H1 (cell line): ENCODE measurements around the gene PRKAB2. TPM values are rescaled to one million over a fixed set of nuclear protein-coding genes. Genes with fewer than 3 reads are reported as not detected.

Experiments used
- CTCF ChIA-PET: fragments of 300-600 bp; sonication (Branson Sonifier 250); formaldehyde crosslinking; loops from one replicate; lab custom pipeline; 2021; ENCODE audit not compliant: partially characterized antibody; lab: Charles Lee
- POLR2A ChIA-PET: fragments of 300-600 bp; sonication (Branson Sonifier 250); formaldehyde crosslinking; loops from one replicate; lab custom pipeline; 2021; ENCODE audit warnings: inconsistent platforms; ENCODE audit not compliant: partially characterized antibody; lab: Charles Lee
- DNase-seq, 2 experiments: peaks; one replicate each; pipeline versions ENCODE4 v3.0.0 to v3.0.0-alpha.2; 2010 to 2022; ENCODE audit warnings: low spot score in 2 of 2, low read depth in 1 of 2, mixed read lengths in 1 of 2
- FAIRE-seq: peaks from 2 replicates; lab custom pipeline; 2011; peaks lifted over from hg19 to GRCh38; lab: Jason Lieb, UNC
- H2AFZ ChIP-seq: 2 replicates; pipeline ENCODE4 v1.8.1; 2012; ENCODE audit warnings: low read length, inconsistent platforms
- H2AK5ac ChIP-seq: 2 replicates; pipeline ENCODE4 v1.6.1; 2013; ENCODE audit warnings: low read depth, low read length
- H2BK120ac ChIP-seq: replicated peaks from 2 replicates; pipeline ENCODE3; 2013; ENCODE audit warnings: low read depth, low read length, inconsistent platforms
- H2BK12ac ChIP-seq: 2 replicates; pipeline ENCODE4 v1.6.1; 2013; ENCODE audit warnings: low read depth, low read length
- H2BK15ac ChIP-seq: 2 replicates; pipeline ENCODE4 v1.6.1; 2013; ENCODE audit warnings: low read length
- H2BK20ac ChIP-seq: 2 replicates; pipeline ENCODE4 v1.6.1; 2013; ENCODE audit warnings: low read length
- H2BK5ac ChIP-seq: 2 replicates; pipeline ENCODE4 v1.6.1; 2013; ENCODE audit warnings: low read depth, low read length
- H3K14ac ChIP-seq: 2 replicates; pipeline ENCODE4 v1.6.1; 2013; ENCODE audit warnings: inconsistent platforms; ENCODE audit not compliant: insufficient read length
- H3K18ac ChIP-seq: 2 replicates; pipeline ENCODE4 v1.6.1; 2013; ENCODE audit warnings: low read length; ENCODE audit errors: extremely low read depth
- H3K23ac ChIP-seq: 2 replicates; pipeline ENCODE4 v1.6.1; 2013; ENCODE audit warnings: inconsistent platforms; ENCODE audit not compliant: insufficient read length
- H3K23me2 ChIP-seq: 2 replicates; pipeline ENCODE4 v1.6.1; 2013; ENCODE audit warnings: low read depth, low read length
- H3K27ac ChIP-seq: 2 replicates; pipeline ENCODE4 v1.6.1; 2011; ENCODE audit warnings: low read depth, low read length, inconsistent platforms
- H3K27me3 ChIP-seq, 4 experiments: replicated peaks in 1 of 4; 1 replicate in 1 of 4; 2 replicates in 3 of 4; pipeline versions ENCODE4 v1.6.1 to v1.8.1; 2011 to 2013; ENCODE audit warnings: low read length in 3 of 4, mild to moderate bottlenecking in 3 of 4, inconsistent platforms in 2 of 4, mixed read lengths in 2 of 4, moderate library complexity in 1 of 4; ENCODE audit not compliant: control insufficient read depth in 3 of 4, insufficient read depth in 3 of 4; ENCODE audit errors: extremely low read depth in 1 of 4
- H3K36me3 ChIP-seq, 4 experiments: 2 replicates each; pipeline versions ENCODE4 v1.6.1 to v1.8.1; 2011 to 2013; ENCODE audit warnings: mild to moderate bottlenecking in 4 of 4, low read length in 3 of 4, moderate library complexity in 2 of 4, control low read depth in 1 of 4, inconsistent platforms in 1 of 4; ENCODE audit not compliant: insufficient read depth in 4 of 4, control insufficient read depth in 2 of 4
- H3K4ac ChIP-seq: replicated peaks from 2 replicates; pipeline ENCODE3; 2013; ENCODE audit warnings: low read length, low read depth, mixed read lengths, inconsistent platforms; ENCODE audit not compliant: insufficient read length
- H3K4me1 ChIP-seq, 4 experiments: replicated peaks in 1 of 4; 1 replicate in 1 of 4; 2 replicates in 3 of 4; pipeline versions ENCODE4 v1.6.1 to v1.8.1; 2011 to 2013; ENCODE audit warnings: low read length in 3 of 4, inconsistent platforms in 2 of 4, mixed read lengths in 1 of 4; ENCODE audit not compliant: insufficient read depth in 4 of 4, control insufficient read depth in 3 of 4
- H3K4me2 ChIP-seq, 2 experiments: 2 replicates each; pipeline versions ENCODE4 v1.6.1 to v1.8.1; 2011 to 2013; ENCODE audit warnings: low read depth in 2 of 2, low read length in 2 of 2, control low read depth in 1 of 2, inconsistent platforms in 1 of 2, mild to moderate bottlenecking in 1 of 2; ENCODE audit not compliant: insufficient read depth in 1 of 2
- H3K4me3 ChIP-seq, 4 experiments: fragments of 200-600, 300-600 bp in 1 of 4; sonication (generic), shearing (Covaris generic), sonication (Bioruptor Twin) in 1 of 4; 2 replicates each; pipeline versions ENCODE4 v1.5.1 to v1.8.1; 2011 to 2016; ENCODE audit warnings: low read length in 4 of 4, low read depth in 3 of 4, control low read depth in 2 of 4, inconsistent platforms in 2 of 4, mild to moderate bottlenecking in 2 of 4, mixed read lengths in 1 of 4, moderate library complexity in 1 of 4; ENCODE audit not compliant: insufficient read depth in 2 of 4; ENCODE audit errors: extremely low read depth in 1 of 4
- H3K56ac ChIP-seq: replicated peaks from 2 replicates; pipeline ENCODE3; 2013; ENCODE audit warnings: low read depth, mild to moderate bottlenecking, mixed read lengths, low read length, inconsistent platforms; ENCODE audit not compliant: insufficient read length
- H3K79me1 ChIP-seq: 2 replicates; pipeline ENCODE4 v1.6.1; 2013; ENCODE audit warnings: low read depth, low read length, control low read depth
- H3K79me2 ChIP-seq, 2 experiments: 2 replicates each; pipeline versions ENCODE4 v1.6.1 to v1.8.1; 2012 to 2013; ENCODE audit warnings: low read length in 2 of 2, mild to moderate bottlenecking in 2 of 2, inconsistent platforms in 1 of 2; ENCODE audit not compliant: insufficient read depth in 2 of 2, control insufficient read depth in 1 of 2
- H3K9ac ChIP-seq, 4 experiments: replicated peaks in 1 of 4; 1 replicate in 1 of 4; 2 replicates in 3 of 4; pipeline versions ENCODE4 v1.6.1 to v1.8.1; 2011 to 2013; ENCODE audit warnings: low read depth in 3 of 4, low read length in 3 of 4, control low read depth in 2 of 4, mild to moderate bottlenecking in 2 of 4, moderate library complexity in 2 of 4, inconsistent platforms in 1 of 4; ENCODE audit errors: extremely low read depth in 1 of 4
- H3K9me3 ChIP-seq, 2 experiments: 2 replicates each; pipeline versions ENCODE4 v1.6.1 to v1.8.1; 2012 to 2013; ENCODE audit warnings: mild to moderate bottlenecking in 2 of 2, moderate library complexity in 2 of 2, control low read depth in 1 of 2, inconsistent platforms in 1 of 2, low read depth in 1 of 2, low read length in 1 of 2, mixed read lengths in 1 of 2; ENCODE audit not compliant: insufficient read depth in 2 of 2
- H4K20me1 ChIP-seq, 2 experiments: replicated peaks in 1 of 2; 2 replicates each; pipeline versions ENCODE3 to v1.8.1; 2011 to 2013; ENCODE audit warnings: inconsistent platforms in 2 of 2, low read length in 2 of 2, mild to moderate bottlenecking in 1 of 2; ENCODE audit not compliant: insufficient read depth in 2 of 2, control insufficient read depth in 1 of 2
- H4K5ac ChIP-seq: 2 replicates; pipeline ENCODE4 v1.6.1; 2013; ENCODE audit warnings: low read length, low read depth, mixed read lengths, inconsistent platforms; ENCODE audit not compliant: insufficient read length
- H4K8ac ChIP-seq: 2 replicates; pipeline ENCODE4 v1.8.0; 2013; ENCODE audit warnings: mild to moderate bottlenecking, moderate library complexity, low read length, inconsistent platforms; ENCODE audit not compliant: insufficient read depth; ENCODE audit errors: extremely low read depth
- H4K91ac ChIP-seq: replicated peaks from 2 replicates; pipeline ENCODE3; 2013; ENCODE audit warnings: low read length, mixed read lengths, inconsistent platforms; ENCODE audit not compliant: insufficient read length
- FOSL1 ChIP-seq: IDR thresholded peaks from 2 replicates; pipeline ENCODE4 v1.6.1; 2011; ENCODE audit warnings: mild to moderate bottlenecking, low read depth, low read length, moderate library complexity; ENCODE audit not compliant: insufficient read depth
- HDAC2 ChIP-seq, 2 experiments: fragments of 300-600 bp in 1 of 2; sonication (generic) in 1 of 2; IDR thresholded peaks; 2 replicates each; pipeline ENCODE4 v1.6.1; 2011 to 2012; ENCODE audit warnings: low read depth in 2 of 2, low read length in 2 of 2, mild to moderate bottlenecking in 2 of 2, moderate library complexity in 2 of 2, borderline replicate concordance in 1 of 2, inconsistent platforms in 1 of 2
- RFX5 ChIP-seq: IDR thresholded peaks from 2 replicates; pipeline ENCODE4 v1.6.1; 2011; ENCODE audit warnings: low read depth, low read length, improper control_type of control experiment, borderline replicate concordance
- SIN3A ChIP-seq, 2 experiments: IDR thresholded peaks in 1 of 2; conservative IDR thresholded peaks in 1 of 2; 2 replicates each; pipeline ENCODE4 v1.6.1; 2011 to 2012; ENCODE audit warnings: low read length in 2 of 2, improper control_type of control experiment in 1 of 2, low read depth in 1 of 2, mild to moderate bottlenecking in 1 of 2
- SIRT6 ChIP-seq: IDR thresholded peaks from one replicate; pipeline ENCODE4 v1.7.1; 2012; ENCODE audit warnings: low read length, inconsistent platforms
- TAF7 ChIP-seq: optimal IDR thresholded peaks from 2 replicates; pipeline ENCODE3; 2011; ENCODE audit warnings: low read depth, mild to moderate bottlenecking, inconsistent platforms, low read length, moderate library complexity, borderline replicate concordance
- WGBS, 2 experiments: shearing (Covaris generic) in 1 of 2; methylation state at CpG; one replicate each; pipeline versions ENCODE4 v1.1.6 to v1.1.7; 2013 to 2015; ENCODE audit warnings: low lambda C conversion rate in 2 of 2, mixed read lengths in 2 of 2, inconsistent platforms in 1 of 2, low coverage in 1 of 2, missing lambda C conversion rate in 1 of 2; ENCODE audit not compliant: insufficient replicate concordance in 2 of 2, insufficient coverage in 1 of 2, insufficient read length in 1 of 2; ENCODE audit errors: extremely low coverage in 1 of 2, missing lambda C conversion rate in 1 of 2; 5-methylcytosine and 5-hydroxymethylcytosine counted together
- polyA plus RNA-seq, 7 experiments: library from polyadenylated mRNA; depleted of rRNA in 3 of 7; stranded (reverse) in 5 of 7; unstranded in 2 of 7; fragments of >200 nt in 5 of 7; fragments of 200-250 nt in 2 of 7; gene quantifications; 1 replicate in 5 of 7; 2 replicates in 1 of 7; 4 replicates in 1 of 7; pipeline versions ENCODE4 v1.2.1 to v1.2.3, GENCODE V29; 2011 to 2013; ENCODE audit warnings: missing spikeins in 2 of 7, mixed read lengths in 2 of 7
- total RNA-seq: library from RNA; stranded (reverse); fragmentation: NEBNext Ultra II Directional; extraction: Animal tissue kit (Norgen Biotek cat#: 25700); gene quantifications from 2 replicates; pipeline ENCODE4 v1.2.1, GENCODE V29; 2021
- TF ChIP-seq, protein P1 (sequence below), 3 experiments: IDR thresholded peaks; 1 replicate in 2 of 3; 2 replicates in 1 of 3; pipeline versions ENCODE4 v1.5.1 to v1.6.1; 2011; ENCODE audit warnings: low read length in 3 of 3, mild to moderate bottlenecking in 3 of 3, inconsistent platforms in 2 of 3, low read depth in 1 of 3, moderate library complexity in 1 of 3; ENCODE audit not compliant: insufficient read depth in 1 of 3; ENCODE audit errors: control extremely low read depth in 1 of 3
- TF ChIP-seq, protein P2 (sequence below): IDR thresholded peaks from 2 replicates; pipeline ENCODE4 v1.6.1; 2011; ENCODE audit warnings: low read depth, mild to moderate bottlenecking, low read length; ENCODE audit not compliant: insufficient read depth
- TF ChIP-seq, protein P3 (sequence below): IDR thresholded peaks from 2 replicates; pipeline ENCODE4 v1.6.1; 2011; ENCODE audit warnings: low read length, improper control_type of control experiment

Gene PRKAB2
- total and polyA plus RNA-seq, 2 of the 8 experiments (the other 6 are each of a cell fraction or from before 2014, with no cell fraction given) = 15.0 to 18.9 TPM

DNA sequence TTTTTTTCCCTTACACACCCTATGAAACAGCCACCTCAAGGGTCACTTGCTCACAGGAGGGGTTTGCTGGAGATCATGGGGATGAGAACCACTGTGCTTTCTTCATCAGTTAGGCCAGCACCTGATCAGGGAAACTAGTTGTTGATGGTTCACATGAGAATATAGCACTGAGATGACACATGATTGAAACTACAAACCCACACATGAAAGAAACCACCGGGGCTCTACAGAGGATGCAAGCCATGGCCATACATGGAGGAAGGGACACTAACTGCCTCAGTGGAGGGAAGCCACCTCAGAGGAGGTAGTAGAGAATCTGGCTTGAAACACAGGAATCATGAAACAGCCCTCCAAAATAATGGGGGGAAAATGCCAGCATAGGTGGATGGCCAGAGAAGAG, 63.2 kb downstream of the PRKAB2 start:
- Histone ChIP-seq H2BK15ac (no peak overlapping the region), H4K20me1 (no peaks in the 10 kb centered on the region), H3K27me3 (no peaks in the 10 kb centered on the region), H2BK12ac (no peak overlapping the region), H3K9me3 (no peaks in the 10 kb centered on the region), H3K23me2 (no peaks in the 10 kb centered on the region), H2BK20ac (no peak overlapping the region), H4K5ac (no peak overlapping the region), H3K4ac (no peak overlapping the region), H3K9ac (no peak overlapping the region), H2AFZ (no peak overlapping the region), H3K79me2 (no peaks in the 10 kb centered on the region), H3K4me3 (no peak overlapping the region), H3K27ac (no peak overlapping the region), H4K8ac (no peak overlapping the region), H2BK5ac (no peak overlapping the region), H3K4me2 (no peak overlapping the region), H3K79me1 (no peaks in the 10 kb centered on the region), H2AK5ac (no peak overlapping the region), H3K36me3 (no peaks in the 10 kb centered on the region), H4K91ac (no peak overlapping the region), H3K18ac (no peak overlapping the region), H3K4me1 (no peaks in the 10 kb centered on the region), H3K14ac (no peak overlapping the region), H2BK120ac (no peak overlapping the region), H3K23ac (no peak overlapping the region), H3K56ac (no peak overlapping the region)
- CTCF ChIA-PET = interaction anchor here (1.5 kb wide), 1 partner anchor 10 kb away, joined by 4 read pairs; no protein-coding TSS in a partner anchor
- 95% methylated on average over 1 of the region's 1 CpG; no CpG with 5 or more reads in 1 of the 2 experiments for WGBS, 2 experiments
- POLR2A ChIA-PET = interaction anchor here (1.2 kb wide), 1 partner anchor 25 kb away, joined by 6 read pairs; no protein-coding TSS in a partner anchor
- DNase-seq (no peak), FAIRE-seq (no peak)
- TF ChIP-seq, protein P1, sequence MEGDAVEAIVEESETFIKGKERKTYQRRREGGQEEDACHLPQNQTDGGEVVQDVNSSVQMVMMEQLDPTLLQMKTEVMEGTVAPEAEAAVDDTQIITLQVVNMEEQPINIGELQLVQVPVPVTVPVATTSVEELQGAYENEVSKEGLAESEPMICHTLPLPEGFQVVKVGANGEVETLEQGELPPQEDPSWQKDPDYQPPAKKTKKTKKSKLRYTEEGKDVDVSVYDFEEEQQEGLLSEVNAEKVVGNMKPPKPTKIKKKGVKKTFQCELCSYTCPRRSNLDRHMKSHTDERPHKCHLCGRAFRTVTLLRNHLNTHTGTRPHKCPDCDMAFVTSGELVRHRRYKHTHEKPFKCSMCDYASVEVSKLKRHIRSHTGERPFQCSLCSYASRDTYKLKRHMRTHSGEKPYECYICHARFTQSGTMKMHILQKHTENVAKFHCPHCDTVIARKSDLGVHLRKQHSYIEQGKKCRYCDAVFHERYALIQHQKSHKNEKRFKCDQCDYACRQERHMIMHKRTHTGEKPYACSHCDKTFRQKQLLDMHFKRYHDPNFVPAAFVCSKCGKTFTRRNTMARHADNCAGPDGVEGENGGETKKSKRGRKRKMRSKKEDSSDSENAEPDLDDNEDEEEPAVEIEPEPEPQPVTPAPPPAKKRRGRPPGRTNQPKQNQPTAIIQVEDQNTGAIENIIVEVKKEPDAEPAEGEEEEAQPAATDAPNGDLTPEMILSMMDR (IDR thresholded peaks at IDR 0.05; ENCODE audit: control extremely low read depth in 1 of 3, insufficient read depth in 1 of 3, low read depth in 1 of 3, low read length in 3 of 3) = no peak
- TF ChIP-seq, protein P2, sequence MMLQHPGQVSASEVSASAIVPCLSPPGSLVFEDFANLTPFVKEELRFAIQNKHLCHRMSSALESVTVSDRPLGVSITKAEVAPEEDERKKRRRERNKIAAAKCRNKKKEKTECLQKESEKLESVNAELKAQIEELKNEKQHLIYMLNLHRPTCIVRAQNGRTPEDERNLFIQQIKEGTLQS = no peak
- TF ChIP-seq RFX5 (no peak), TAF7 (no peak), SIN3A (conservative IDR thresholded peaks at IDR 0.05 in 1 of 2, IDR thresholded peaks at IDR 0.05 in 1 of 2; ENCODE audit: low read depth in 1 of 2, low read length in 2 of 2) (no peak), HDAC2 (IDR thresholded peaks at IDR 0.05; ENCODE audit: borderline replicate concordance in 1 of 2, low read depth in 2 of 2, low read length in 2 of 2) (no peak), SIRT6 (no peak), FOSL1 (no peak)
- TF ChIP-seq, protein P3, sequence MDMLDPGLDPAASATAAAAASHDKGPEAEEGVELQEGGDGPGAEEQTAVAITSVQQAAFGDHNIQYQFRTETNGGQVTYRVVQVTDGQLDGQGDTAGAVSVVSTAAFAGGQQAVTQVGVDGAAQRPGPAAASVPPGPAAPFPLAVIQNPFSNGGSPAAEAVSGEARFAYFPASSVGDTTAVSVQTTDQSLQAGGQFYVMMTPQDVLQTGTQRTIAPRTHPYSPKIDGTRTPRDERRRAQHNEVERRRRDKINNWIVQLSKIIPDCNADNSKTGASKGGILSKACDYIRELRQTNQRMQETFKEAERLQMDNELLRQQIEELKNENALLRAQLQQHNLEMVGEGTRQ = no peak
